Measurements from ENCODE around the gene ARSI. TPM values are rescaled to one million over a fixed set of nuclear protein-coding genes. Genes with fewer than 3 reads are reported as not detected.

The ARSI gene
- total and polyA plus RNA-seq, 2 of the 4 experiments (the other 2 are of a cell fraction) = 14.8 to 15.2 TPM

- no peak for TF ChIP-seq CHD1 (IDR thresholded peaks at IDR 0.05; ENCODE audit: low read depth, low read length)
- no peak for TF ChIP-seq RCOR1 (IDR thresholded peaks at IDR 0.05; ENCODE audit: insufficient replicate concordance, low read length)
These were observed 38.7 kb downstream of the ARSI start (continued) for GRCh38 chr5:150263801-150264621.

DNA sequence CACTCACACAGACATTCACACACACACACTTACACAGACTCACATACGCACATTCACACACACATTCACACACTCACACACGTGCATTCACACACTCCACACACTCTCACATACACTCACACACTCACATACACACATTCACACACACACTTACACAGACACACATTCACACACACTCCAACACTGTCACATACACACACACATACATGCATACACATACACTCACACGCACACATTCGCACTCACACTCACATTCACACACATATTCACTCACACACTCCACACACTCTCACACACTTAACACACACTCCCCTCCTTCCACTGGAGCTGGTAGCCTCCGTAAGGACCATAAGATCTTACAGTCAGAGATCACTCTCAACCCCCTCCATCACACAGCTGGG, 39.3 kb downstream of the ARSI start:
- peak overlapping the region; percentile 87 for H2BK15ac ChIP-seq (ENCODE audit: low read depth, low read length)
- peak overlapping the region; percentile 41 for H3K4me2 ChIP-seq (ENCODE audit: low read depth, low read length)
- peak overlapping the region; percentile 99 for H2AK5ac ChIP-seq (ENCODE audit: low read depth, low read length)
- peak overlapping the region; percentile 16 for H3K9ac ChIP-seq (ENCODE audit: low read depth, low read length)
- DNase-seq (no peak), ATAC-seq (ENCODE audit: low read depth) (no peak; the same call in 1 of the 2 replicates)
- H2BK20ac ChIP-seq (ENCODE audit: low read depth, low read length) = peak overlapping the region; percentile 88
- peak overlapping the region; percentile 33 to 90; a peak in 3 of 4 replicates for H4K8ac ChIP-seq (ENCODE audit: low read depth in 2 of 2, low read length in 2 of 2)
- H3K4me1 ChIP-seq (ENCODE audit: control insufficient read depth, insufficient read depth, low read length) = peaks cover 25% of the 10 kb centered on the region
- H4K91ac ChIP-seq (ENCODE audit: insufficient read depth, low read depth, low read length) = peak overlapping the region; percentile 70
- H4K20me1 ChIP-seq (ENCODE audit: insufficient read depth, low read length) = no peaks in the 10 kb centered on the region
- H3K27me3 ChIP-seq (ENCODE audit: control insufficient read depth, insufficient read depth, low read length) = no peaks in the 10 kb centered on the region
- 0 out of 2 replicates have a peak overlapping the region, but pooled peaks have one; percentile 22 for H3K56ac ChIP-seq (ENCODE audit: extremely low read depth, insufficient read depth, low read length)
- peak overlapping the region; percentile 77 for H2AFZ ChIP-seq (replicated peaks; ENCODE audit: low read length, poor library complexity)
- peak overlapping the region; percentile 94 for H2BK5ac ChIP-seq (ENCODE audit: low read depth, low read length, poor library complexity, severe bottlenecking)
- no peaks in the 10 kb centered on the region for H3K9me3 ChIP-seq (ENCODE audit: control insufficient read depth, insufficient read depth, low read length)
- peak overlapping the region; percentile 86 for H3K18ac ChIP-seq (ENCODE audit: low read depth, low read length)
- peak overlapping the region; percentile 95 for H3K4ac ChIP-seq (ENCODE audit: low read depth, low read length)
- peak overlapping the region; percentile 96 for H3K23ac ChIP-seq (ENCODE audit: low read depth, low read length)
- H3K9me1 ChIP-seq (ENCODE audit: insufficient read depth, low read length) = peaks cover 19% of the 10 kb centered on the region
- no peaks in the 10 kb centered on the region for H3K36me3 ChIP-seq (ENCODE audit: control insufficient read depth, insufficient read depth, low read length)
- peak overlapping the region; percentile 40 for H4K5ac ChIP-seq (ENCODE audit: low read depth, low read length)
- intact Hi-C loops (cut with micrococcal nuclease) (no loop called here), dilution Hi-C loops (cut with HindIII; ENCODE audit: low sequenced_read_pairs, unreplicated experiment) (no loop called here), in situ Hi-C loops (cut with MboI; ENCODE audit: low sequenced_read_pairs) (loop anchor here (10.0 kb wide), 1 partner anchor 171 kb away; no protein-coding TSS in a partner anchor)
- TF ChIP-seq NFE2L2 (IDR thresholded peaks at IDR 0.05; ENCODE audit: low read depth, low read length) (no peak), CHD1 (IDR thresholded peaks at IDR 0.05; ENCODE audit: low read depth, low read length) (no peak), FOS (IDR thresholded peaks at IDR 0.05; ENCODE audit: low read depth, low read length) (no peak), MAZ (IDR thresholded peaks at IDR 0.05; ENCODE audit: borderline replicate concordance, low read depth, low read length) (no peak), SMC3 (IDR thresholded peaks at IDR 0.05; ENCODE audit: low read depth, low read length) (no peak)
- H2BK120ac ChIP-seq (ENCODE audit: low read depth, low read length) = peak overlapping the region; percentile 86
- ChIA-PET POLR2A (ENCODE audit: unreplicated experiment) (no interaction called here), CTCF (no interaction called here)
- 51% methylated on average over 4 of the region's 5 CpGs; no CpG with 5 or more reads in 1 of the 2 experiments for WGBS, 2 experiments (ENCODE audit: extremely low coverage in 2 of 2, insufficient read length in 1 of 2)
- BruUV-seq (replicated peaks) = no TSS peak
- H3K4me3 ChIP-seq (ENCODE audit: insufficient read depth, low read depth, low read length) = no peak overlapping the region
- H3K14ac ChIP-seq (replicated peaks; ENCODE audit: low read depth, low read length) = peak overlapping the region; percentile 98
- peak overlapping the region; percentile 83 for H2AK9ac ChIP-seq (replicated peaks; ENCODE audit: low read depth, low read length, poor library complexity)
- peak overlapping the region; percentile 58 for H3K27ac ChIP-seq (ENCODE audit: insufficient read depth, low read length)
- H3K79me1 ChIP-seq (ENCODE audit: low read depth in 1 of 2, low read length in 2 of 2) = peaks cover 0 to 6% of the 10 kb centered on the region in 2 experiments; a peak in 1 of 4 replicates
